Fibroblast of the conjunctiva (primary cell): ENCODE data around the gene ANKRD35.

Source experiments
- DNase-seq: peaks from one replicate; pipeline ENCODE4 v3.0.0-alpha.2; 2010; ENCODE audit warnings: low read depth

Gene ANKRD35

GRCh38 chr1:145893306-145894055, 7.8 kb upstream of the ANKRD35 start:
- no peak for DNase-seq

GRCh38 chr1:145892486-145893087, 6.9 kb upstream of the ANKRD35 start:
- DNase-seq = no peak

- DNase-seq = peak; percentile 97
These were observed 6.2 kb upstream of the ANKRD35 start for GRCh38 chr1:145891587-145892485.

- DNase-seq = no peak
These were observed 5.5 kb upstream of the ANKRD35 start for GRCh38 chr1:145891143-145891542.

- DNase-seq = no peak
These were observed 4.1 kb upstream of the ANKRD35 start for GRCh38 chr1:145889722-145890121.

- no peak for DNase-seq
These were observed 2.0 kb upstream of the ANKRD35 start for GRCh38 chr1:145887631-145888030.

GRCh38 chr1:145886816-145887215, 1.1 kb upstream of the ANKRD35 start:
- no peak for DNase-seq

- no peak for DNase-seq
These were observed 724 bp upstream of the ANKRD35 start for GRCh38 chr1:145886390-145886789.

- peak; percentile 26 for DNase-seq
These were observed 991 bp downstream of the ANKRD35 start for GRCh38 chr1:145884675-145885074.

GRCh38 chr1:145879775-145880174, 5.9 kb downstream of the ANKRD35 start:
- no peak for DNase-seq

- DNase-seq = no peak
These were observed 6.9 kb downstream of the ANKRD35 start for GRCh38 chr1:145878724-145879123.

GRCh38 chr1:145877923-145878486, 7.7 kb downstream of the ANKRD35 start:
- DNase-seq = no peak

GRCh38 chr1:145874646-145875045, 11.0 kb downstream of the ANKRD35 start:
- DNase-seq = no peak

- DNase-seq = no peak
These were observed 13.4 kb downstream of the ANKRD35 start for GRCh38 chr1:145871994-145872924.

GRCh38 chr1:145868232-145868631, 17.4 kb downstream of the ANKRD35 start:
- DNase-seq = no peak

- no peak for DNase-seq
These were observed 22.2 kb downstream of the ANKRD35 start for GRCh38 chr1:145863282-145864018.

- peak; percentile 80 for DNase-seq
These were observed 26.1 kb downstream of the ANKRD35 start for GRCh38 chr1:145859491-145860023.

- peak; percentile 90 for DNase-seq
These were observed 26.7 kb downstream of the ANKRD35 start, which contains the start of gene PIAS3 for GRCh38 chr1:145858901-145859490. Gene PIAS3, minus strand, starts transcription at chr1:145859081. Its CDS starts 91 bp downstream, at chr1:145858990.

GRCh38 chr1:145858238-145858900, 27.3 kb downstream of the ANKRD35 start:
- DNase-seq = no peak
